AG09319 (cell line): ENCODE data around the gene OR10K2.
"Not testable (repeated sequence)": the region's sequence is repeated elsewhere in the genome, so short reads cannot be mapped to it uniquely, and the experiment has no call there.

Experiments
- DNase-seq: peaks from one replicate; pipeline ENCODE4 v3.0.0-alpha.2; 2010; ENCODE audit warnings: low read depth; ENCODE audit errors: extremely low read depth
- CTCF ChIP-seq: IDR thresholded peaks from 2 replicates; pipeline ENCODE4 v1.5.1; 2011; ENCODE audit warnings: low read depth, mild to moderate bottlenecking, inconsistent platforms, low read length, moderate library complexity

The OR10K2 gene

DNA sequence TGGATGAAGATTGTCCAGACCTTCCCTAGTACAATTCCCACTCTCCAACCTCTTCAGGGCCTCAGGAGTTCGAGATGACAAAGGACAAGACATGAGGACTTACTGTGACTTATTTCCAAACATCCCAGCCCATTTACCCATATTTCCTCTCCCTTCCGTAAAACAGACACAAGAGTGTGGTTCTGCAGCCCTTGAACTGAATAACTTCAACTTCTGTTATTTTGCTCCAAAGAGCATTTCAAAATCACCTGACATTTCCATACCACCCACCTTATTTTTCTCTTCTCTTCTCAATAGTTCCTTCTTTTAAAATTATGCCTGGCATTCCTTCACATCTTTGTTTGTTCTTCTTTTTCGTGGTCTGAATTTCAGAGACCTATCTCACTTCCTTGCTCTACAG is 8.7 kb upstream of the OR10K2 start:
- no peak for TF ChIP-seq CTCF
- DNase-seq: no peak

DNA sequence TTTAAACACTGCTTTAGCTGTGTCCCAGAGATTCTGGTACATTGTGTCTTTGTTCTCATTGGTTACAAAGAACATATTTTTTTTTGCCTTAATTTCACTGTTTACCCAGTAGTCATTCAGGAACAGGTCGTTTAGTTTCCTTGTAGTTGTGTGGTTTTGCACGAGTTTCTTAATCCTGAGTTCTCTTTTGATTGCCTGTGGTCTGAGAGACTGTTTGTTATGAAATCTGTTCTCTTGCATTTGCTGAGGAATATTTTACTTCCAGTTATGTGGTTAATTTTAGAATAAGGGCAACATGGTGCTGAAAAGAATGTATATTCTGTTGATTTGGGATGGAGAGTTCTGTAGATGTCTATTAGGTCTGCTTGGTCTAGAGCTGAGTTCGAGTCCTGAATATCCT is 4.1 kb upstream of the OR10K2 start:
- DNase-seq: not testable (repeated sequence)

- TF ChIP-seq CTCF: no peak
- no peak for DNase-seq
Observed at GRCh38 chr1:158425027-158425426, 1.0 kb downstream of the OR10K2 start.

GRCh38 chr1:158422212-158422611 is 3.8 kb downstream of the OR10K2 start:
- no peak for TF ChIP-seq CTCF
- DNase-seq: no peak

DNA sequence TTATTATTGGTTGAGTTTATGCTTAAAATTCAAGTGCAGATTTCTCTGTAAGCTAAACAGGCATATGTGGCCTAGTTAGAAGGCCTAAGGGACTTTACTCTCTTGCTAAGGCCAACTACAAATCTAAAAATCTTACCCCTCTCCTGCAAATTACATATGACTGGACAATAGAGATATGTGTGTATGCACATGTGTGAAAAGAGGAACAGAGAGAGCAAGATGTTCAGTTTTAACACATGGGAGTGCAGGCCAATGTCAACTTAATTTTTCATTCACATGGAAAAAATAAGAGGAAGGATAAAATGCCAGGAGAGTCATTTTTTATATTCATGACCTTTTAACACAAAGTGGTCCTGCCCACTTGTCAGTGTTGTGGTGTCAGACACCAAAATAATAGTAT is 8.5 kb downstream of the OR10K2 start:
- DNase-seq: no peak
- TF ChIP-seq CTCF: no peak

- DNase-seq: no peak
- no peak for TF ChIP-seq CTCF
Observed at GRCh38 chr1:158414651-158415345, 11.2 kb downstream of the OR10K2 start.

GRCh38 chr1:158407092-158407491 is 18.9 kb downstream of the OR10K2 start:
- TF ChIP-seq CTCF: no peak
- no peak for DNase-seq

- TF ChIP-seq CTCF: no peak
- no peak for DNase-seq
Observed at GRCh38 chr1:158400871-158401270, 25.2 kb downstream of the OR10K2 start.
